HG03457 (cell line): Measurements from ENCODE around the gene PARD3.
"Not testable (repeated sequence)": the region's sequence is repeated elsewhere in the genome, so short reads cannot be mapped to it uniquely, and the experiment has no call there.

ENCODE experiments used
- ATAC-seq: cut with Tn5 transposase; IDR thresholded peaks from one replicate; pipeline ENCODE4 v1.9.1; 2021; ENCODE audit warnings: moderate number of reproducible peaks; ENCODE audit not compliant: unreplicated experiment

PARD3 gene

DNA sequence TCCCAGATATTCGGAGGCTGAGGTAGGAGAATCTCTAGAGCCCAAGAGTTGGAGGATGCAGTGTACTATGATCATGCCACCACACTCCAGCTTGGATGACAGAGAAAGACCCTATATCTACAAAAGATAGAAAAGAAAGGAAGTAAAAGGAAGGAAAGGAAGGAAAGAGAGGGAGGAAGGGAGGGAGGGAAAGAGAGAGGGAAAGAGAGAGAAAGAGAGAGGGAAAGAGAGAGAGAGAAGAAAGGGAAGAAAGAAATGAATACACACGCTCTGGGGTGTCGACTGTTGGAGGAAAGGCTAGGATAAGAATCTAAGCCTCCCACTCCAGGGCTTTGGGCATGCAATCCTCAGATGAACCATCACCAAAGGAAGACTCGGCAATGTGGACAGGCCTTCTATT, 69.9 kb downstream of the PARD3 start:
- no peak for ATAC-seq

GRCh38 chr10:34744590-34744989, 70.5 kb downstream of the PARD3 start:
- no peak for ATAC-seq

DNA sequence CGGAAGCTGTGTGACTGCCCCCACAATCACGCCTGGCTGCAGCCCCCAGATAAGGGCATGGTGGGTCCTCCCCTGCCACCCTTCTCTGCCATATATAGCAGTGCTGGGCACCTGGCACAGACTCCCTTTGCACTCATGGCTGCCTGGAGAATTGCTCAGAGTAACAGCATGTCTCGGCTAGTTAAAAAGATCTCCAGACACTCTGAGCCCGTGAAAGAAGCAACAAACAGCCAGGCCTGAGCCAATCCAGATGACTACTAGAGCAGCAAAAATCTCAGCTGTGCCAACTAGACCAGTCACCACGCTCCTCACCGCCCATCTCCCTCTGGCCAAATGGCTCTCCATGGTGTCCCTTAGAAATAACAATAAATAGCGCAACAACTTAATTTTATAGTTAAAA, 71.3 kb downstream of the PARD3 start:
- no peak for ATAC-seq

- ATAC-seq, result no peak
These were observed 72.6 kb downstream of the PARD3 start for GRCh38 chr10:34742456-34742855.

DNA sequence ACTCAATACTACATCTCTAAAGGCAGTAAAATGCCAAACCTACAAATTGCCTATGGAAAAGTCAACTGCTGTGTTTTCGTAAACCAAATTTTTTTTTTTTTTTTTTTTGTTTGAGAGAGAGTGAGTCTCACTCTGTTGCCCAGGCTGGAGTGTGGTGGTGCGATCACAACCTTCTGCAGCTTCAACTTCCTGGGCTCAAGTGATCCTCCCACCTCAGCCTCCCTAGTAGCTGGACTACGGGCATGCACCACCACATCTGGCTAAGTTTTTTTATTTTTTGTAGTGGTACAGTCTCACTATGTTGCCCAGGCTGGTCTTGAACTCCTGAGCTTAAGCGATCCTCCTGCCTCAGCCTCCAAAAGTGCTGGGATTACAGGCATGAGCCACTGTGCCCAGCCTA, 74.0 kb downstream of the PARD3 start:
- ATAC-seq, result not testable (repeated sequence)

DNA sequence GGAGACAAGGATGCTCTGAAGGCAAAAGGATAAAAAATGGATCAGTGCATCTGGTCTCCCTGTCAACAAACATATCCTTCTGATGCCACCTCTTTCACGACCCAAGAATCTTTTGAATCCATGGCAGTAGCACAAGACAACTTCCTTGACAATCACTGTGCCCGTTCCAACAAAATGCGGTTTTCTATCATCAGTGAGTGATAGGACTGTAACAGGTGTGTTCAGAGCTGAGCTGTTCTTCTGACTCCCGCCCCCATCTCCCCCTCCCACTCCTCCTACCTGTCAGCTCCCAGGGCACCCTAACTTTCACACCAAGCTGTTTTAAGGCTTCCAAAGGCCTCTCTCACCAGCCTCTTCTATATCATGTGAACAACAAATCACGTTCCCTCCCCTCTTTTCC, 74.8 kb downstream of the PARD3 start:
- ATAC-seq, result no peak

- no peak for ATAC-seq
These were observed 75.2 kb downstream of the PARD3 start for GRCh38 chr10:34739915-34740314.

DNA sequence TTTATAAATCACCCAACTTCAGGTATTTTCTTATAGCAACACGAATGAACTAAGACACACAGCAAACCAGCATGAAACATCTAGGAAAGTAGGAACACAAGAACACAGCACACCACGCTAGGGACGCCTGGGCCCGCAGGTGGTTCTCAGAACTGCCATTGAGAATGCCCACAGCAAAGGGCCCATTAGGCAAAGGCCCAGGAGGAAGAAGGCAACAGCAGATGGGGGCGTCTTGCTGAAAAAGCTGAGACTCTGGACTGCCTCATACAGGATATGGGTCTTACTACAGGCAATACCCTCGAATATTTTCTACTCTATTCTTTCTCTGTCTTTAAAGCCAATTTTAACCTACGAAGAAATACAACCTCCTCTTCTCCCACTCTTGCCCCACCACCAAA, 77.3 kb downstream of the PARD3 start:
- no peak for ATAC-seq

DNA sequence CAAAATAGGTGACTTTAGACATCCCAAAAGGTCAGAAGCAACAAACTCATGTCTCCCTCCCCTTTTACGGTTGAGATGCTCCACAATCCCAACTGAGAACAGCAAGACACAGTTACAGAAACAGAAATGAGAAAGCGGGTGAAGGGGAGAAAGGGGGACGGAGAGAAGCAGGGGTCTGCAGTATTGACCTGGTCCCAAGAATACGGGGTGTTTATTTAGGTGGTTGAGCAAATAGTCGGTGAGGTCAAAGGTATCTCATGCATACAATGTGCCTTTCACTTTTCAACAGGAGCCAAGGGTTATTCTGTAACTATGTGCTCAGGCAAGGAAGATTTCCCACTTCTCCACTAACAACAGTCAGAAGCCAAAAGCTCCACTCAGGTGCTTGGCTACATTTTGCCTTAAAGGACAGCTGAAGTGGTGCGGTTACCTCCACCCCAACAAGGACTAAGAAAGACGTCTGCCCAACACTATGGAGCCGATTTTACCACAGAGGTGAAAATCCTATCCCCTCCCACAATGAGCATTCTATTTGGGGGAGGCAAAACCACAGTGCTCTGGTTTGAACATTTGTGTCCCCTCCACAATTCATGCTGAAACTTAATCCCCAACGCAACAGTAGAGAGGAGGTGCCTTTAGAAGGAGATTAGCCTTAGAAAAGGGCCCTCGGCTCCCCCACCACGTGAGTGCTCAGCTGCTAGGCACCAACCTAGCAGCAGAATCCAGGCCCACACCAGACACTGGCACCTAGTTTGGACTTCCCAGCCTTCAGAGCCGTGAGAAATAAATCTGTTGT, 77.9 kb downstream of the PARD3 start:
- ATAC-seq, result no peak

DNA sequence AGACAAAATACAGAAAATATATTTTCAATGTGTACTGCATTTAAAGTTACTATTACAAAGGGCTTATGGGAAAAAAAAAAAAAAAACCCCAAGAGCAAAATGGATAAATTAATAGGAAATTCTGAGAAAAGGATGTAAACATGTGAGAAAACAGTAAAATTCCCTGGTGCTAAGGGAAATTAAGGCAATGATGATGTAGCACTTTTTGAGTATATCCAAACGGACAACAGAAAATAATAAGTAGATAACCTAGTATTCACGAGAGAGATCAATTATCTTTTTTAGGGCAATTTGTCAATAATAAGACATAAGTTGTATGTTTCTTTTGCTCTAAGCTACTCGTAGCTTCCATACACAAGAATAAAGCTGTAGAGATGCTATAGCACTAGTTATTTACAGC, 80.2 kb downstream of the PARD3 start:
- no peak for ATAC-seq

GRCh38 chr10:34732926-34733325, 82.2 kb downstream of the PARD3 start:
- no peak for ATAC-seq

GRCh38 chr10:34731885-34732701, 83.0 kb downstream of the PARD3 start:
- no peak for ATAC-seq

DNA sequence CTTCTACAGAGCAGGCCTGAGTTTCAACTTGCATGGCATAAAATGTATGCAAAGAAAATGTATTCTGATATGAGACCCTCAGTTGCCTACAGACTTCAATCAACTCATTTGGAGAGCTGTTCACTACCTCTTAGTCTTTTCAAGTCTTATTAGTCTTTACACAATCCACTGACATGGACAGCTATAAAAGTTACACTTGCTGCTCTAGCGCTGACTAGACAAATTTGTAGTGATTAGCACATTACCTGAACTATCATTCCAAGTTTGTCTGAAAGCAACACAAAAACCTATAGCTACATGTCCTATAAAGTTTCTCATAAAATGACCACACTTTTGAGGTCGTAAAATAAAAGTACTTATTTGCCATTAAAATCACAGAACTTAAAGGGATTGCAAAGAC, 83.9 kb downstream of the PARD3 start:
- ATAC-seq, result no peak

GRCh38 chr10:34730726-34731125, 84.4 kb downstream of the PARD3 start:
- no peak for ATAC-seq

- ATAC-seq, result no peak
These were observed 85.5 kb downstream of the PARD3 start for GRCh38 chr10:34729619-34730018.

- no peak for ATAC-seq
These were observed 86.7 kb downstream of the PARD3 start for GRCh38 chr10:34728361-34728760.

DNA sequence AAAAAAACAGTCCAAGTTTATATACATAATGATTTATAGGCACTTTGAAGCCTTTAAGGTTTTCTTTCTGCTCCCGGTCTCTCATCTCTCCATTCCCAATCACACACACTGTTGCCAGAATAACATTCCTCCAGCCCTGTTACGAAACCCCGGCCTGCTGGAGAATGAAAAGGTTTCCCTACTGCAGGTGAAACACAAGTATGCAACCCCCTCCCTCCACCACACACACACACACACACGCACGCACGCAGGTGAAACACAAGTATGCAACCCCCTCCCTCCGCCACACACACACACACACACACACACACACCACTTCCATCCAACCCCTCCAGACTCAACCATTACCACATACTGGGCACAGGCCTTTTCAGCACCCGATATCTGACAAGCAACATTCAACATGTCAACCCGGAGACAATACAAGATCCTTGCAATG, 87.5 kb downstream of the PARD3 start:
- ATAC-seq, result no peak

DNA sequence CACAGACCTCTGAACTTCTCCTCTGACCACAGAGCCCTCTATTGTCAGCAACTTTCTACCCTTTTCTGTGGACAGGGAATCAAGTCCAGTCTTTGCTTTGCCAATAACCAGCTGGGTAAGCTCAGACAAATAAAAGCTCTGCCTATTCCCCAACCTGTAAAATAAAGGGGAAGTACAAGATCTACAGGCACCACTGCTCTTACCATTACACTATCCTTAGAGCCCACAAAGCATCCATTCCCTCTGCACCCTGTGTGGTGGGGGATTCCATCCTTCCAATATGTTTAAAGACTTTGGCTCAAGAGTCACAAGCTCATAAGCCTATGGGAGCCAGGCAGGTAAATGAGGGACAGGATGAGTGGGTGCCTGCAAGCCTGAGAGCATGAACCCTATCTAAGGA, 88.2 kb downstream of the PARD3 start:
- no peak for ATAC-seq

- peak; percentile 45 for ATAC-seq
These were observed 91.3 kb downstream of the PARD3 start for GRCh38 chr10:34723750-34724149.

GRCh38 chr10:34722404-34722803, 92.7 kb downstream of the PARD3 start:
- ATAC-seq, result no peak

GRCh38 chr10:34721208-34721840, 93.8 kb downstream of the PARD3 start:
- no peak for ATAC-seq

DNA sequence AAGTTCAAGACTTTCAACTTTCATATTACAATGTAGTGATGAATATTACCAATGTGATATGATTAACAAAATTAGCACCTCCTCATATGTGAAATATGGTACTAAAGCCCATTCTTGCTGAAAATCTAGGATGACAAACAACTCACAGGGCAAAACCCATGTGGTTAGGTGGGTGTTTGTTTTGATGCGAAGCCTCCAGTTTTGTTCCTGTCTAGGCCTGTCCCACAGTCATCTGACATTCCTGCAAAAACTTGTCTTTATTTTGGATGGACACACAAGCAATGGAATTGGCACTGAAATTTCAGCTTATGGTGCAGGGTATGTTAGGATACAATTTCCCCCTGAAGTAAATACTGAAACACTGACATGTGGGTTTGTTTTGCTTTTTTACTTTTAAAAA, 95.3 kb downstream of the PARD3 start:
- ATAC-seq, result no peak
